Esophagus muscularis mucosa (tissue), 3 donors: ENCODE data around the gene BEX3.

Experiments used
- POLR2A ChIP-seq: fragments of 450-650 bp; IDR thresholded peaks from one replicate; pipeline ENCODE4 v1.6.1; 2017; ENCODE audit warnings: antibody characterized with exemption, moderate library complexity, mild to moderate bottlenecking, low read depth
- TF ChIP-seq, protein P1 (sequence below), 3 experiments: fragments of 200-600 bp in 2 of 3; fragments of 450-650 bp in 1 of 3; sonication (generic) in 2 of 3; IDR thresholded peaks; one replicate each; pipeline ENCODE4 v1.5.1; 2017 to 2019; ENCODE audit warnings: antibody characterized with exemption in 3 of 3, mild to moderate bottlenecking in 2 of 3, moderate library complexity in 1 of 3

DNA sequence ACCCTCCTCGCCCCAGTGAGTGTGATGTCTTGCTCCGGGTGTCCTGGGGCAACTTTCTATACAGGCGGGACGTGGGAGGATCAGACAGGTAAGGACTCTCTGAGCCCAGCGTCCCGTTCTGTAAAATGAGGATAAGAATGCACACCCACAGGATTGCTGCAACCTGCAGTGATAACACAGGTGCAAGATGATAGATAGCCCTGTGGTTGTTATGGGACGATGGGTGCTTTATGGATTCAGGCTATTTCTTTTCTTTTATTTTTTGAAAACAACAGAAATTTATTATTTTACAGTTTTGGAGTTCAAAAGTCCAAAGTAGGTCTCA is 28.6 kb downstream of the BEX3 start:
- TF ChIP-seq POLR2A: no peak
- TF ChIP-seq, protein P1, sequence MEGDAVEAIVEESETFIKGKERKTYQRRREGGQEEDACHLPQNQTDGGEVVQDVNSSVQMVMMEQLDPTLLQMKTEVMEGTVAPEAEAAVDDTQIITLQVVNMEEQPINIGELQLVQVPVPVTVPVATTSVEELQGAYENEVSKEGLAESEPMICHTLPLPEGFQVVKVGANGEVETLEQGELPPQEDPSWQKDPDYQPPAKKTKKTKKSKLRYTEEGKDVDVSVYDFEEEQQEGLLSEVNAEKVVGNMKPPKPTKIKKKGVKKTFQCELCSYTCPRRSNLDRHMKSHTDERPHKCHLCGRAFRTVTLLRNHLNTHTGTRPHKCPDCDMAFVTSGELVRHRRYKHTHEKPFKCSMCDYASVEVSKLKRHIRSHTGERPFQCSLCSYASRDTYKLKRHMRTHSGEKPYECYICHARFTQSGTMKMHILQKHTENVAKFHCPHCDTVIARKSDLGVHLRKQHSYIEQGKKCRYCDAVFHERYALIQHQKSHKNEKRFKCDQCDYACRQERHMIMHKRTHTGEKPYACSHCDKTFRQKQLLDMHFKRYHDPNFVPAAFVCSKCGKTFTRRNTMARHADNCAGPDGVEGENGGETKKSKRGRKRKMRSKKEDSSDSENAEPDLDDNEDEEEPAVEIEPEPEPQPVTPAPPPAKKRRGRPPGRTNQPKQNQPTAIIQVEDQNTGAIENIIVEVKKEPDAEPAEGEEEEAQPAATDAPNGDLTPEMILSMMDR (IDR thresholded peaks at IDR 0.05): no peak
